Smooth muscle cell (in vitro differentiated cells): ENCODE results near the gene KRT33A. TPM values are rescaled to one million over a fixed set of nuclear protein-coding genes. Genes with fewer than 3 reads are reported as not detected.

ENCODE experiments used
- DNase-seq: peaks from one replicate; lab custom pipeline; 2025; ENCODE audit not compliant: unreplicated experiment; lab: John Stamatoyannopoulos, UW
- H2AFZ ChIP-seq: fragments of 200-600 bp; sonication (generic); 2 replicates; pipeline ENCODE4 v1.6.0; 2016; ENCODE audit warnings: antibody characterized with exemption, low read depth, mild to moderate bottlenecking
- H3F3A ChIP-seq: fragments of 200-600 bp; sonication (generic); 2 replicates; pipeline ENCODE4 v1.6.0; 2017; ENCODE audit warnings: antibody characterized with exemption, low read depth
- H3K27ac ChIP-seq: fragments of 200-600 bp; sonication (generic); 2 replicates; pipeline ENCODE4 v1.5.1; 2016; ENCODE audit warnings: low read depth, mild to moderate bottlenecking
- H3K27me3 ChIP-seq: fragments of 200-600 bp; sonication (generic); 2 replicates; pipeline ENCODE4 v1.6.1; 2016; ENCODE audit warnings: low read depth, mild to moderate bottlenecking
- H3K36me3 ChIP-seq: fragments of 200-600 bp; sonication (generic); 2 replicates; pipeline ENCODE4 v1.5.1; 2016; ENCODE audit warnings: low read depth
- H3K4me1 ChIP-seq: fragments of 200-600 bp; sonication (generic); 2 replicates; pipeline ENCODE4 v1.5.1; 2016; ENCODE audit warnings: low read depth
- H3K4me2 ChIP-seq: fragments of 200-600 bp; sonication (generic); 2 replicates; pipeline ENCODE4 v1.6.0; 2016; ENCODE audit warnings: mild to moderate bottlenecking
- H3K4me3 ChIP-seq: fragments of 200-600 bp; sonication (generic); 2 replicates; pipeline ENCODE4 v1.5.1; 2016; ENCODE audit warnings: mild to moderate bottlenecking
- H3K79me2 ChIP-seq: fragments of 200-600 bp; sonication (generic); 2 replicates; pipeline ENCODE4 v1.6.0; 2016; ENCODE audit warnings: low read depth, mild to moderate bottlenecking
- H3K9ac ChIP-seq: fragments of 200-600 bp; sonication (generic); 2 replicates; pipeline ENCODE4 v1.6.0; 2016; ENCODE audit warnings: low read depth
- H3K9me3 ChIP-seq: fragments of 200-600 bp; sonication (generic); replicated peaks from 2 replicates; pipeline ENCODE4 v1.5.1; 2016; ENCODE audit warnings: low read depth
- H4K20me1 ChIP-seq: fragments of 200-600 bp; sonication (generic); 2 replicates; pipeline ENCODE4 v1.6.0; 2016; ENCODE audit warnings: low read depth
- CTCF ChIP-seq: fragments of 200-600 bp; sonication (generic); IDR thresholded peaks from 2 replicates; pipeline ENCODE4 v1.5.1; 2017; ENCODE audit warnings: borderline replicate concordance, mild to moderate bottlenecking, antibody characterized with exemption; ENCODE audit not compliant: insufficient read depth, poor library complexity, severe bottlenecking
- WGBS: methylation state at CpG from one replicate; pipeline ENCODE4 v1.1.7; 2016; ENCODE audit warnings: low lambda C conversion rate; 5-methylcytosine and 5-hydroxymethylcytosine counted together
- polyA plus RNA-seq: library from polyadenylated mRNA; unstranded; fragments of >200 nt; fragmentation: Nextera tagmentation; extraction: Ambion mirVana; gene quantifications from 2 replicates; pipeline ENCODE4 v1.2.1, GENCODE V29; 2016
- total RNA-seq: library from RNA; depleted of rRNA; stranded (reverse); fragments of >200 nt; gene quantifications from 2 replicates; pipeline ENCODE4 v1.2.3, GENCODE V29; 2014

The KRT33A gene
- total and polyA plus RNA-seq, 2 experiments from 2014 or later: 0.09 TPM; not detected in 1

- Histone ChIP-seq H3K4me1 (no peaks in the 10 kb centered on the region), H3K9ac (no peak overlapping the region), H3K4me3 (no peak overlapping the region), H4K20me1 (no peaks in the 10 kb centered on the region), H3K36me3 (no peaks in the 10 kb centered on the region), H3F3A (no peaks in the 10 kb centered on the region), H3K4me2 (no peak overlapping the region), H2AFZ (no peak overlapping the region), H3K79me2 (no peaks in the 10 kb centered on the region), H3K9me3 (no peaks in the 10 kb centered on the region), H3K27me3 (no peaks in the 10 kb centered on the region), H3K27ac (no peak overlapping the region)
- no peak for DNase-seq
- peak; percentile 69 for TF ChIP-seq CTCF
- 45% methylated on average over 5 of the region's 5 CpGs for WGBS
Observed at GRCh38 chr17:41322094-41322902, 28.3 kb downstream of the KRT33A start.

- H3K4me1 ChIP-seq: no peaks in the 10 kb centered on the region
- WGBS: 80% methylated on average over 2 of the region's 2 CpGs
- H3K4me3 ChIP-seq: no peak overlapping the region
- no peaks in the 10 kb centered on the region for H3F3A ChIP-seq
- no peaks in the 10 kb centered on the region for H3K9me3 ChIP-seq
- DNase-seq: no peak
- no peak overlapping the region for H2AFZ ChIP-seq
- H4K20me1 ChIP-seq: no peaks in the 10 kb centered on the region
- H3K27me3 ChIP-seq: peaks cover 6% of the 10 kb centered on the region
- no peaks in the 10 kb centered on the region for H3K36me3 ChIP-seq
- no peaks in the 10 kb centered on the region for H3K79me2 ChIP-seq
- H3K9ac ChIP-seq: no peak overlapping the region
- no peak for TF ChIP-seq CTCF
- H3K4me2 ChIP-seq: no peak overlapping the region
- H3K27ac ChIP-seq: no peak overlapping the region
Observed at GRCh38 chr17:41318231-41318630, 32.4 kb downstream of the KRT33A start.

- no peak overlapping the region for H3K4me2 ChIP-seq
- no peak for DNase-seq
- H3K36me3 ChIP-seq: no peaks in the 10 kb centered on the region
- peaks cover 11% of the 10 kb centered on the region for H3K27me3 ChIP-seq
- WGBS: 89% methylated on average over 17 of the region's 17 CpGs
- H2AFZ ChIP-seq: no peak overlapping the region
- no peak overlapping the region for H3K4me3 ChIP-seq
- no peaks in the 10 kb centered on the region for H3K9me3 ChIP-seq
- H3K9ac ChIP-seq: no peak overlapping the region
- H3K4me1 ChIP-seq: no peaks in the 10 kb centered on the region
- H3K79me2 ChIP-seq: no peaks in the 10 kb centered on the region
- H3F3A ChIP-seq: no peaks in the 10 kb centered on the region
- no peaks in the 10 kb centered on the region for H4K20me1 ChIP-seq
- TF ChIP-seq CTCF: no peak
- no peak overlapping the region for H3K27ac ChIP-seq
Observed at GRCh38 chr17:41315814-41316445, 34.7 kb downstream of the KRT33A start.
